ENCODE measurements around the gene SPAG16.
"Not testable (repeated sequence)": the region's sequence is repeated elsewhere in the genome, so short reads cannot be mapped to it uniquely, and the experiment has no call there.

The SPAG16 gene

DNA sequence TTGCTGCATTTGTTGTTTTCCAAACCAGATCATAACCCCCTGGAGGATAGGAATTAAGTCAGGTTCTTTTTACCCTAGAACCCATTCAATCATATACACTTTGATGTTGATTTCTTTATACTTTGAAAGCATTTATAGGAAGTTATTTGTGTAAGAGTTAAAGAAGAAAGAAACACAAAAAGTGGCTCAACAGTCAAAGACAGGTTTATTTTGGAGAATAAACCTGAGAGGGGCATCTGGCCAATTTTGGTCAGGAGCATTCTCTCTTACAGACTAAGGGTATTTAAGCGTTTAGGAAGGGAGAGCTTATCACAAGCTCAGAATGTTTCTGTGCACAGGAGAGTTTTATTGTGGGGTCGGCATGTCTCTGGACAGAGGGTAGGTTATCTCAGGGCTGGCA, 398.0 kb downstream of the SPAG16 start:
- H3K4me3 ChIP-seq (ENCODE audit: insufficient read depth, low read length, poor library complexity, severe bottlenecking): no peak overlapping the region

DNA sequence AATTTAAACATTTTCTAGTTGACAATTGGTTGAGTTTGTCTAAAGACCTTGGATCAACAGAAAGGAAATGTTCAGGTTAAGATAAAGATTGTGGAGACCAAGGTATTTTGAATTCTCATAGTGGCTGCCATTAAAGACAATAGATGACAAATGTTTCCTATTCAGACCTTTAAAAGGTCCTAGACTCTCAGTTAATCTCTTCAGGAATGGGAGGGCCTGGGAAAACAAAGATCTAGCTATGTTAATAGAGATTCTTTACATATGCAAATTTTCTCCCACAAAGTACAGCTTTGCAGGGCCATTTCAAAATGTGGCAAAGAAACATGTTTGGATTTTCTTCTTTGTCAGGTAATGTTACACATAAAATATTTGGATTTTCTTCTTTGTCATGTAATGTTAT, 403.9 kb downstream of the SPAG16 start:
- TF ChIP-seq, protein P1, sequence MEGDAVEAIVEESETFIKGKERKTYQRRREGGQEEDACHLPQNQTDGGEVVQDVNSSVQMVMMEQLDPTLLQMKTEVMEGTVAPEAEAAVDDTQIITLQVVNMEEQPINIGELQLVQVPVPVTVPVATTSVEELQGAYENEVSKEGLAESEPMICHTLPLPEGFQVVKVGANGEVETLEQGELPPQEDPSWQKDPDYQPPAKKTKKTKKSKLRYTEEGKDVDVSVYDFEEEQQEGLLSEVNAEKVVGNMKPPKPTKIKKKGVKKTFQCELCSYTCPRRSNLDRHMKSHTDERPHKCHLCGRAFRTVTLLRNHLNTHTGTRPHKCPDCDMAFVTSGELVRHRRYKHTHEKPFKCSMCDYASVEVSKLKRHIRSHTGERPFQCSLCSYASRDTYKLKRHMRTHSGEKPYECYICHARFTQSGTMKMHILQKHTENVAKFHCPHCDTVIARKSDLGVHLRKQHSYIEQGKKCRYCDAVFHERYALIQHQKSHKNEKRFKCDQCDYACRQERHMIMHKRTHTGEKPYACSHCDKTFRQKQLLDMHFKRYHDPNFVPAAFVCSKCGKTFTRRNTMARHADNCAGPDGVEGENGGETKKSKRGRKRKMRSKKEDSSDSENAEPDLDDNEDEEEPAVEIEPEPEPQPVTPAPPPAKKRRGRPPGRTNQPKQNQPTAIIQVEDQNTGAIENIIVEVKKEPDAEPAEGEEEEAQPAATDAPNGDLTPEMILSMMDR (IDR thresholded peaks at IDR 0.05; ENCODE audit: insufficient read depth, low read length, poor library complexity, severe bottlenecking): no peak
- no peak for TF ChIP-seq EZH2phosphoT487 (conservative IDR thresholded peaks at IDR 0.05; ENCODE audit: low read length)
- Histone ChIP-seq H3K9me3 (ENCODE audit: insufficient read depth, low read length) (no peaks in the 10 kb centered on the region), H3K79me2 (ENCODE audit: insufficient read depth, low read length) (no peaks in the 10 kb centered on the region), H3K4me3 (ENCODE audit: insufficient read depth, low read length, poor library complexity, severe bottlenecking) (no peak overlapping the region), H3K36me3 (ENCODE audit: low read length) (no peaks in the 10 kb centered on the region), H3K9ac (ENCODE audit: low read length) (no peak overlapping the region), H3K9me2 (replicated peaks; ENCODE audit: insufficient read depth, low read length) (no peaks in the 10 kb centered on the region), H4K20me1 (ENCODE audit: low read depth, low read length) (no peaks in the 10 kb centered on the region), H3K27ac (ENCODE audit: low read depth, low read length) (no peak overlapping the region), H3K4me2 (ENCODE audit: low read depth, low read length, poor library complexity, severe bottlenecking) (no peak overlapping the region), H3K27me3 (ENCODE audit: low read length) (no peaks in the 10 kb centered on the region), H3F3A (ENCODE audit: insufficient read depth) (no peaks in the 10 kb centered on the region), H2AFZ (ENCODE audit: low read depth, low read length, severe bottlenecking) (no peak overlapping the region)

More for the DNA sequence above, 398.0 kb downstream of the SPAG16 start:
- Histone ChIP-seq H3K9ac (ENCODE audit: low read length) (no peak overlapping the region), H4K20me1 (ENCODE audit: low read depth, low read length) (no peaks in the 10 kb centered on the region), H3K4me2 (ENCODE audit: low read depth, low read length, poor library complexity, severe bottlenecking) (no peak overlapping the region), H3K79me2 (ENCODE audit: insufficient read depth, low read length) (no peaks in the 10 kb centered on the region), H3K27me3 (ENCODE audit: low read length) (no peaks in the 10 kb centered on the region), H3K9me3 (ENCODE audit: insufficient read depth, low read length) (no peaks in the 10 kb centered on the region), H3K9me2 (replicated peaks; ENCODE audit: insufficient read depth, low read length) (no peaks in the 10 kb centered on the region), H3K36me3 (ENCODE audit: low read length) (no peaks in the 10 kb centered on the region), H3F3A (ENCODE audit: insufficient read depth) (no peaks in the 10 kb centered on the region), H2AFZ (ENCODE audit: low read depth, low read length, severe bottlenecking) (no peak overlapping the region), H3K27ac (ENCODE audit: low read depth, low read length) (no peak overlapping the region)
- no peak for TF ChIP-seq EZH2phosphoT487 (conservative IDR thresholded peaks at IDR 0.05; ENCODE audit: low read length)
- TF ChIP-seq, protein P1 (IDR thresholded peaks at IDR 0.05; ENCODE audit: insufficient read depth, low read length, poor library complexity, severe bottlenecking): no peak

DNA sequence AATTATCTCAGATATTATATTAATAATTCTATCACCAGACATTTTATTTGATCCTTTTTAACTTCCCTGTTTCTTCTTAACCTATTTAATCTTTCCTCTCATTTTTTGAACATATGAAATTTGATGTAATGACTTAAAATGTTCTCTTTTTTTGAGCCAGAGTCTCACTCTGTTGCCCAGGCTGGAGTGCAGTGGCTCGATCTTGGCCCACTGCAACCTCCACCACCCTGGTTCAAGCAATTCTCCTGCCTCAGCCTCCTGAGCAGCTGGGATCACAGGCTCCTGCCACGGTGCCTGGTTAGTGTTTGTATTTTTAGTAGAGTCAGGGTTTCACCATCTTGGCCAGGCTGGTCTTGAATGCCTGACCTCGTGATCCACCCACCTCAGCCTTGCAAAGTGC, 404.6 kb downstream of the SPAG16 start:
- not testable (repeated sequence) for H3K36me3 ChIP-seq (ENCODE audit: low read length); H3K9me2 ChIP-seq (replicated peaks; ENCODE audit: insufficient read depth, low read length); H4K20me1 ChIP-seq (ENCODE audit: low read depth, low read length); H3K27me3 ChIP-seq (ENCODE audit: low read length); H3K4me3 ChIP-seq (ENCODE audit: insufficient read depth, low read length, poor library complexity, severe bottlenecking); H3K9me3 ChIP-seq (ENCODE audit: insufficient read depth, low read length); H3K79me2 ChIP-seq (ENCODE audit: insufficient read depth, low read length); H3K27ac ChIP-seq (ENCODE audit: low read depth, low read length); H3K9ac ChIP-seq (ENCODE audit: low read length); H3K4me2 ChIP-seq (ENCODE audit: low read depth, low read length, poor library complexity, severe bottlenecking); H2AFZ ChIP-seq (ENCODE audit: low read depth, low read length, severe bottlenecking); H3F3A ChIP-seq (ENCODE audit: insufficient read depth)

- Histone ChIP-seq H4K20me1 (ENCODE audit: low read depth, low read length) (no peaks in the 10 kb centered on the region), H3K27me3 (ENCODE audit: low read length) (no peaks in the 10 kb centered on the region), H3F3A (ENCODE audit: insufficient read depth) (no peaks in the 10 kb centered on the region), H2AFZ (ENCODE audit: low read depth, low read length, severe bottlenecking) (no peak overlapping the region), H3K9me2 (replicated peaks; ENCODE audit: insufficient read depth, low read length) (no peaks in the 10 kb centered on the region), H3K79me2 (ENCODE audit: insufficient read depth, low read length) (no peaks in the 10 kb centered on the region), H3K4me2 (ENCODE audit: low read depth, low read length, poor library complexity, severe bottlenecking) (no peak overlapping the region), H3K36me3 (ENCODE audit: low read length) (no peaks in the 10 kb centered on the region), H3K27ac (ENCODE audit: low read depth, low read length) (no peak overlapping the region), H3K9me3 (ENCODE audit: insufficient read depth, low read length) (no peaks in the 10 kb centered on the region), H3K9ac (ENCODE audit: low read length) (no peak overlapping the region), H3K4me3 (ENCODE audit: insufficient read depth, low read length, poor library complexity, severe bottlenecking) (no peak overlapping the region)
- TF ChIP-seq, protein P1 (IDR thresholded peaks at IDR 0.05; ENCODE audit: insufficient read depth, low read length, poor library complexity, severe bottlenecking): no peak
- TF ChIP-seq EZH2phosphoT487 (conservative IDR thresholded peaks at IDR 0.05; ENCODE audit: low read length): no peak
Observed at GRCh38 chr2:213689585-213689984, 405.3 kb downstream of the SPAG16 start.
